ENCODE results near the gene RPS6KA5. TPM values are rescaled to one million over a fixed set of nuclear protein-coding genes. Genes with fewer than 3 reads are reported as not detected.

The RPS6KA5 gene
- total RNA-seq, 1 donor from 2014 or later: 1.8 TPM

GRCh38 chr14:91075553-91075952 is 15.1 kb upstream of the RPS6KA5 start:
- TF ChIP-seq, protein P1, sequence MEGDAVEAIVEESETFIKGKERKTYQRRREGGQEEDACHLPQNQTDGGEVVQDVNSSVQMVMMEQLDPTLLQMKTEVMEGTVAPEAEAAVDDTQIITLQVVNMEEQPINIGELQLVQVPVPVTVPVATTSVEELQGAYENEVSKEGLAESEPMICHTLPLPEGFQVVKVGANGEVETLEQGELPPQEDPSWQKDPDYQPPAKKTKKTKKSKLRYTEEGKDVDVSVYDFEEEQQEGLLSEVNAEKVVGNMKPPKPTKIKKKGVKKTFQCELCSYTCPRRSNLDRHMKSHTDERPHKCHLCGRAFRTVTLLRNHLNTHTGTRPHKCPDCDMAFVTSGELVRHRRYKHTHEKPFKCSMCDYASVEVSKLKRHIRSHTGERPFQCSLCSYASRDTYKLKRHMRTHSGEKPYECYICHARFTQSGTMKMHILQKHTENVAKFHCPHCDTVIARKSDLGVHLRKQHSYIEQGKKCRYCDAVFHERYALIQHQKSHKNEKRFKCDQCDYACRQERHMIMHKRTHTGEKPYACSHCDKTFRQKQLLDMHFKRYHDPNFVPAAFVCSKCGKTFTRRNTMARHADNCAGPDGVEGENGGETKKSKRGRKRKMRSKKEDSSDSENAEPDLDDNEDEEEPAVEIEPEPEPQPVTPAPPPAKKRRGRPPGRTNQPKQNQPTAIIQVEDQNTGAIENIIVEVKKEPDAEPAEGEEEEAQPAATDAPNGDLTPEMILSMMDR (IDR thresholded peaks at IDR 0.05; ENCODE audit: insufficient read depth, low read length, severe bottlenecking): no peak
- Histone ChIP-seq H3K27me3 (ENCODE audit: control insufficient read depth, insufficient read depth, low read length) (no peaks in the 10 kb centered on the region), H3K36me3 (ENCODE audit: control insufficient read depth, insufficient read depth, low read length) (no peaks in the 10 kb centered on the region), H3K4me3 (ENCODE audit: low read depth, low read length) (no peak overlapping the region)
- FAIRE-seq (no peak), DNase-seq (ENCODE audit: low read depth) (no peak)

GRCh38 chr14:91070572-91070971 is 10.1 kb upstream of the RPS6KA5 start:
- Histone ChIP-seq H3K27me3 (ENCODE audit: control insufficient read depth, insufficient read depth, low read length) (no peaks in the 10 kb centered on the region), H3K36me3 (ENCODE audit: control insufficient read depth, insufficient read depth, low read length) (no peaks in the 10 kb centered on the region), H3K4me3 (ENCODE audit: low read depth, low read length) (no peak overlapping the region)
- DNase-seq (ENCODE audit: low read depth) (no peak), FAIRE-seq (no peak)
- TF ChIP-seq, protein P1 (IDR thresholded peaks at IDR 0.05; ENCODE audit: insufficient read depth, low read length, severe bottlenecking): no peak

DNA sequence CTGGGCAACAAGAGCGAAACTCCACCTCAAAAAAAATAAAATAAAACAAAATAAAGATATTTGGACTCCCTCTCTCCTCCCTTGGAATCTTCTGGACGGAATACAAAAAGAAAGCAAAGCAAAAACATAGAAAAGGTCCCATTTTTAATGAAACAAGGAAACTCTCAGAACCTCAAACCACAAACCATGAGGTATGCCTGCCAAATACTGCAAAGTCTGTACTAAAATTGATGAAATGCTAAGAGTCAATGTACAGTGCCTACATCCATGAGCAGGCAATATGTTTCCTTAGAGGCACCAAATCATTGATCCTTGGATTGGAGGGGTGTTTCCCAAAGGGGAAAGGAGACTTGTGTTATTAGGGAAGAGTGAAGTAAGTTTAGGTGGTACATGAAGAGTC is 8.2 kb upstream of the RPS6KA5 start:
- H3K27me3 ChIP-seq (ENCODE audit: control insufficient read depth, insufficient read depth, low read length): no peaks in the 10 kb centered on the region
- DNase-seq (ENCODE audit: low read depth) (no peak), FAIRE-seq (no peak)
- H3K4me3 ChIP-seq (ENCODE audit: low read depth, low read length): no peak overlapping the region
- H3K36me3 ChIP-seq (ENCODE audit: control insufficient read depth, insufficient read depth, low read length): no peaks in the 10 kb centered on the region
- TF ChIP-seq, protein P1 (IDR thresholded peaks at IDR 0.05; ENCODE audit: insufficient read depth, low read length, severe bottlenecking): no peak

- Histone ChIP-seq H3K4me3 (ENCODE audit: low read depth, low read length) (no peak overlapping the region), H3K27me3 (ENCODE audit: control insufficient read depth, insufficient read depth, low read length) (no peaks in the 10 kb centered on the region), H3K36me3 (ENCODE audit: control insufficient read depth, insufficient read depth, low read length) (no peaks in the 10 kb centered on the region)
- FAIRE-seq: no peak
- TF ChIP-seq, protein P1 (IDR thresholded peaks at IDR 0.05; ENCODE audit: insufficient read depth, low read length, severe bottlenecking): no peak
- no peak for DNase-seq (ENCODE audit: low read depth)
These were observed 6.7 kb upstream of the RPS6KA5 start for GRCh38 chr14:91067186-91067585.

- TF ChIP-seq, protein P1 (IDR thresholded peaks at IDR 0.05; ENCODE audit: insufficient read depth, low read length, severe bottlenecking): no peak
- no peaks in the 10 kb centered on the region for H3K36me3 ChIP-seq (ENCODE audit: control insufficient read depth, insufficient read depth, low read length)
- DNase-seq (ENCODE audit: low read depth) (no peak), FAIRE-seq (no peak)
- H3K27me3 ChIP-seq (ENCODE audit: control insufficient read depth, insufficient read depth, low read length): no peaks in the 10 kb centered on the region
- H3K4me3 ChIP-seq (ENCODE audit: low read depth, low read length): no peak overlapping the region
These were observed 4.8 kb upstream of the RPS6KA5 start for GRCh38 chr14:91065266-91065665.

DNA sequence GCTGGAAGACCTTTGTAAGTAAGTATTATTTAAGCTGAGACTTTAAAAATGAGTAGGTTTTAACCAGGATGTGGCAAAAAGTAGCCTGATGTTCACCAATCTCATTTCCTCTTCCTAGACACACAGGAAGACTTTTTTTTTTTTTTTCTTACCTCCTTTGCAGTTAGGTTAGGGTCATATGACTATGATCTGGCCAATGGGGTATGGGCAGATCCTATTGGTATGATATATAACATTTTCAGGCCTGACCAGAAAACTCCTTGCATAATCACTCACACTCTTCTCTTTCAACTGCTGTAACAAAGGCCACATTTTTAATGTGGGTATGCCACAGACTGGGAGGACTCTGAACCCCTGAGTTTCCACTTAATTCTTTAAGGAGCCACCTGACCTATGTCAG is 2.7 kb upstream of the RPS6KA5 start:
- no peak for FAIRE-seq
- Histone ChIP-seq H3K36me3 (ENCODE audit: control insufficient read depth, insufficient read depth, low read length) (no peaks in the 10 kb centered on the region), H3K27me3 (ENCODE audit: control insufficient read depth, insufficient read depth, low read length) (no peaks in the 10 kb centered on the region), H3K4me3 (ENCODE audit: low read depth, low read length) (no peak overlapping the region)
- TF ChIP-seq, protein P1 (IDR thresholded peaks at IDR 0.05; ENCODE audit: insufficient read depth, low read length, severe bottlenecking): no peak
- no peak for DNase-seq (ENCODE audit: low read depth)

Measured in bronchial epithelial cell (primary cell).